Stimulated activated CD8-positive, alpha-beta memory T cell treated with anti-CD3 and anti-CD28 coated beads, Interleukin-7, amount 100 ng/mL, for 1 hour (primary cell): Measurements from ENCODE around the gene SNHG17.
"Not testable (repeated sequence)": the region's sequence is repeated elsewhere in the genome, so short reads cannot be mapped to it uniquely, and the experiment has no call there.

ENCODE experiments used
- DNase-seq, 2 donors: peaks; one replicate each; pipeline ENCODE4 v3.0.0-alpha.2; 2020; ENCODE audit warnings: low read depth in 2 of 2

Gene SNHG17

GRCh38 chr20:38434770-38435554 lies at the start of gene SNHG17:
Gene SNHG17 (minus strand): TSS chr20:38435328.
- peak; percentile 74 to 78 for DNase-seq

GRCh38 chr20:38479596-38479995 lies 44.5 kb upstream of the SNHG17 start:
- DNase-seq, result no peak

- no peak for DNase-seq
Observed at GRCh38 chr20:38477747-38478146, 42.6 kb upstream of the SNHG17 start.

- no peak for DNase-seq
Observed at GRCh38 chr20:38473367-38473795, 38.3 kb upstream of the SNHG17 start.

GRCh38 chr20:38472513-38473366 lies 37.6 kb upstream of the SNHG17 start, which contains the start of gene RALGAPB:
Gene RALGAPB (plus strand): TSS chr20:38472843. CDS start chr20:38488433, 15,590 bp downstream.
- peak; percentile 96 for DNase-seq

- DNase-seq, result no peak
Observed at GRCh38 chr20:38471987-38472512, 36.9 kb upstream of the SNHG17 start.

GRCh38 chr20:38471245-38471644 lies 36.1 kb upstream of the SNHG17 start:
- no peak for DNase-seq

GRCh38 chr20:38466983-38467382 lies 31.9 kb upstream of the SNHG17 start:
- no peak for DNase-seq

- no peak for DNase-seq
Observed at GRCh38 chr20:38466171-38466570, 31.0 kb upstream of the SNHG17 start.

GRCh38 chr20:38461569-38461968 lies 26.4 kb upstream of the SNHG17 start:
- not testable (repeated sequence) for DNase-seq

- DNase-seq, result not testable (repeated sequence)
Observed at GRCh38 chr20:38461167-38461566, 26.0 kb upstream of the SNHG17 start.

GRCh38 chr20:38460631-38461030 lies 25.5 kb upstream of the SNHG17 start:
- not testable (repeated sequence) for DNase-seq

- DNase-seq, result no peak
Observed at GRCh38 chr20:38460040-38460623, 25.0 kb upstream of the SNHG17 start.

GRCh38 chr20:38458314-38458713 lies 23.2 kb upstream of the SNHG17 start:
- no peak for DNase-seq

GRCh38 chr20:38454556-38455473 lies 19.7 kb upstream of the SNHG17 start:
- no peak for DNase-seq

GRCh38 chr20:38453941-38454340 lies 18.8 kb upstream of the SNHG17 start:
- no peak for DNase-seq

- no peak for DNase-seq
Observed at GRCh38 chr20:38452880-38453624, 17.9 kb upstream of the SNHG17 start.

- no peak for DNase-seq
Observed at GRCh38 chr20:38450412-38450975, 15.4 kb upstream of the SNHG17 start.

GRCh38 chr20:38449046-38449445 lies 13.9 kb upstream of the SNHG17 start:
- DNase-seq, result no peak
